GM18907 (cell line): ENCODE measurements around the gene OR51B5.
A peak's percentile ranks its signal among the peaks of the same experiment; 100 is the strongest.
"Not testable (repeated sequence)": the region's sequence is repeated elsewhere in the genome, so short reads cannot be mapped to it uniquely, and the experiment has no call there.

Experiments
- ATAC-seq: cut with Tn5 transposase; IDR thresholded peaks from one replicate; pipeline ENCODE4 v1.9.1; 2021; ENCODE audit warnings: mild to moderate bottlenecking, moderate library complexity; ENCODE audit not compliant: unreplicated experiment

Gene OR51B5

DNA sequence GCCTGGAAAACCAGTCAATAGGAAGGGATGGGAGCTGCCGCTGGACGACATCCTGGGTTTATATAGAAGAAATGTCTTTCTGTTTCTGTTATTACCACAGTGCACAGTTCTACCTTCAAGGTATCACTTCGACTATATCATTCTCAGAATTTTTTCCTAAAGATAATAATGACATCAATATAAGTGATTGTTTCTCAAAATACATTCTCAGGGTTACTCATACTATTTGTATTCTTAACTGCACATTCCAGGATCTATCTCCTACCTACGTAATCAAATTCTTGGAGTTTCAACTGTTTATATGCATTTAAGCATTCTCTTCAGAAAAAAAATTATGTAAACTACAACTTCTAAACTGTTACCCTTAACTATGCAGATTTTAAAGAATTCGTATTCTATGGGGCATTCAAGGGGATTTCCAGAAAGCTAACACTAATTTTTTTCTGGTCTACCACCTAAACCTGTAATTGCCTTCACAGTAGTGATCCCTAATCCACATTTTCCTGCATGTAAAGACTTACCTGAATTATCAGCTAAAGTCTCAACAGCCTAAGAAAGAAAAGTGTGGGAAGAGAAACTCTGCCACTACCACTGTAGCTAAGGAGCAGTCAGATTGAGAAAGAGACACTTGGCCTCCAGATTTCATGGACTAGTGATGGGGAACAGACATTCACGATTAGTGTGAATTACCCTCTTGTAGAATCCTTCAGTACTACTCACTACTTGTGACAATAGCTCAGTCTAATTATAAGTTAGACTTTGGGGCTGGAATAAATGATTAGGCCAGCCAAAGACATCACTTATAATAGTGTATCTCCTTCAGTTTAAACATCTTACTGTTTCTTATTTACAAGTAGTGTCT, at the start of gene OR51B5:
Gene OR51B5 (minus strand): TSS at position 51 of the 862 bp plus-strand sequence. CDS start 0 bp downstream, at position 51.
- ATAC-seq = no peak

DNA sequence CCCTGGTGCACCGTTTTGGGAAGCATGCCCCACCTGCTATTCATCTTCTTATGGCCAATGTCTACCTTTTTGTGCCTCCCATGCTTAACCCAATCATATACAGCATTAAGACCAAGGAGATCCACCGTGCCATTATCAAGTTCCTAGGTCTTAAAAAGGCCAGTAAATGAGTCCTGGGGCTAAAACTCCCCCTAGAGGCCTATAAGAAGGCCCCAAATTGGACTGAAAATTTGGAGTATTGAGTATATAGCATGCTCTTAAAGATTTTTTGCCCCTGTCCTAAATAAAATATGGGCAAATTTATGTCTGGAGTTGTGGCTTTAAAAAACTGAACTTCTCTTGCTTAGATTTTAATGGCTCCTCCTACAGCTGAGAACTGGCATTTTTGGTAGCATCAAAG, 46.9 kb upstream of the OR51B5 start:
- ATAC-seq = no peak

- ATAC-seq = no peak
Measured at GRCh38 chr11:5384335-5384734, 41.0 kb upstream of the OR51B5 start.

DNA sequence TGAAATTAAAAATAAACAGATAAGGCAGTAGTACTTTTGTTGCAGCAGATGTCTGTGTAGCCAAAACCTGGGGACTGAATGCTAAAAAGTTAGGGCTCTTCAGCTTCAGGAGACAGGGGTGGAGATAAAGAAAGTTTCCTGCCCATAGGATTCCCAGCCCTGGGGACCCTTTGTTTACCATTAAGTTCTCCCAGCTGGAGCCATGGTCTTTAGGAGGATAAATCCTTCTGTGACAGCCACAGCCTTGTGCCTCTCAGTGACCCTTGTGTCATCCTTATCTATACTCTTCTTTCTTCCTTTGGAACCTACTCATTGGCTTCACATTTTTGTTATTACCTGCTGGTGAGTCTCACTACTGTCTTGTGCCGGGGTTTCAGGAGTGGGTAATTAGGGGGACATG, 40.3 kb upstream of the OR51B5 start, which contains the start of gene OR51M1:
Gene OR51M1 (plus strand): TSS at position 237 of the 400 bp plus-strand sequence. CDS start 5,587 bp downstream, outside the sequence.
- no peak for ATAC-seq

DNA sequence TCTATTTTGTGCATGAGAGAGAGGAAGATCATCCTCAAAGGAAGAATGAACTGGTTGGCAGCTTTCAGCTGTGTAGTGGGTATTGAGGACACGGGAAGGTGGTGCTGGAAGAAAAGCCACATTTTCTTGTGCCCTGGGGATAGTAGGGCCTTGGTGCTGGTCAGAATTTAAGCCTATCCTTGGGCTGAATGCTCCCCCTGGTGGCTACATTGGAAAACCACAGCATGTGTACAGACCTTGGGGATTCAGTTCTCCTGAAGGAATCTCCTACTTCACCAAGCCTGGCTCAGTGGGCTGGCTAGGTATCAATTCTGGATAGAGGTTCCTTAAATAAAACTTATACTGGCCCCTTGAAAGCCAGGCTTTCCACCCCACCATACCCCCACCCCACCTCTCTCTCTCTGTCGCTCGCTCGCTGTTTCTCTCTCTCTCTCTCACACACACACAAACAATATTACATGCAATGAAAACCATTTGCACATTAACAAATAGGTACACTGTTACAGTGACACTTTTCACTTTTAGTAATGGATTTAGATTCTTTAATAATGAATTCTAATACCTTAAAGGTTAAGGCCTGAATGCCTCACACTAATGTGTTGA, 37.5 kb upstream of the OR51B5 start:
- ATAC-seq = peak; percentile 90

DNA sequence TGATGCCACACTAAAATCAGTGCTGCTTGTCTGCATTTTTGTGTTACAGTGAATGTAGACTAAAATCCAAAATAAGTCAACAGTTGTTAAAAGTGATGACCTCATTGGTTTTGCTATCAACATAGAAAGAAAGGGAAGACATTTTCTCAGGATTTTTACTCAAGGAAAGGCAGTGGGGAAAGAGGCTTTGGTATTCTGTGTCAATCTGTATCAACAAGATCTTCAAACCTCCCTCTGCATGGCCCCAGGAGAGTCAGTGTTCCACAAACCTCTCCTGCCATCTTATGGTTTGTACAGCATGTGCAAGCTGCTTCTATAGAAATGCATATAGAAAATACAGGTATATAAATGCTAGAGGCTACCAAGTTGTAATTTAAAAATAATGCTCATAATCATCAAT, 26.5 kb upstream of the OR51B5 start:
- ATAC-seq = peak; percentile 77

GRCh38 chr11:5368502-5369043, 25.2 kb upstream of the OR51B5 start:
- ATAC-seq = peak; percentile 60

DNA sequence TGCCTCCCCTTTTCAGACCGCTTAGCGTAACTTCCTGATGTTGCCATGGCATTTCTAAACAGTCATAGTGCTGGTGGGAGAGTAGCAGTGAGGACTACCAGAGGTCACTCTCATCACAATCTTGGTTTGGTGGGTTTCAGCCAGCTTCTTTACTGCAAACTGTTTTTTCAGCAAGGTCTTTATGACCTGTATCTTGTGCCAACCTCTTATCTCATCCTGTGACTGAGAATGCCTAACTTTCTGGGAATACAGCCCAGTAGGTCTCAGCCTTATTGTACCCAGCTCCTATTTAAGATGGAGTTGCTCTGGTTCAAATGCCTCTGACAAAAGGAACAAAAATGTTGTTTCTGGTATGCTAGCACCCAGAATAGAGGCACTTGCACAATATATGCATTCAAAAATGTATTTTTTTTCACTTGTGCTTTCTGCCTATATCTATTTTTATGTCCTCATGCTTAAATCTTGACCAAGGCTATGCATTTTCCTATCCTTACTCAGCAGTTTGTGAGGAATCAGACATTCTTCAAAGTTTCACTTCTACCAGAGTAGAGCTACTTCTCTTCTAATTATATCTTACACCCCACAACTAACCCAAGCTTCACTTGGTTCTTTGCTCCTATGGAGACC, 24.2 kb upstream of the OR51B5 start:
- no peak for ATAC-seq

DNA sequence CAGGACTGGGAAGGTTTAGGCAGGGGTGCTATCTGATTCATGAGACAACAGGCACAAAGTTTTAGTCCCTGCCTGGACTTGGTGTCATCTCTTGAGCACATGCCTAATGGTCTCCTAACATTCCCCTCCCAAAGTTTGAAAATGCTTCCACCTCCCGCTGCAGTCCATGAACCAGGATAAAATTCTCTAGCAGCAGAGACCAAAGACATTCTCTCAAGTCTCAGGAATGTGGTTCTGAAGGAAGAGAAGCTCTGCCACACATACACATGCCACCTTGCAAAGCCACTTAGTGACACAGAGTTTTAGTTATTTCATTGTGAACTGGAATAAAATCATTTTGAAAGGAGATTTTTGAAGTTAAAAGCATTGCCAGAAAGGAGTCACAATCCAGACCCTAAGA, 23.5 kb upstream of the OR51B5 start:
- ATAC-seq = no peak

GRCh38 chr11:5366365-5366764, 23.0 kb upstream of the OR51B5 start:
- ATAC-seq = not testable (repeated sequence)

DNA sequence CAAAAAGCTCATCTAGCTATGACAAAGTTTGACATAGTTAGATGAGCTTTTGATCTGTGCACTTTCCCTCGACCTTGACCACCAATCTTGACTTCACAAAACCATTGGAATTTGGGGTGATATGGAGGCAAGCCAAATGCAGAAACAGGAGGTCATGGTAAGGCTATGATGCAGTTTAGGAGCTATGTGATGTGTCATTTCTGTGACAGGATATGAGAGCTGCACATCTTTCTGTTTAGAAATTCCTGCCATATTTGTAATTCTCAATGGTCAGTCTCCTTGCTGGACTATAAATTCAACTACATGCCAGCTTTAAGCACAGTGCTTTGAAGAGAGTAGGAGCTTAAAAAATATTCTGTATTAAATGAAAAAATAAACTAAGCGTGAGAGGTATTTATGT, 20.9 kb upstream of the OR51B5 start:
- ATAC-seq = no peak

GRCh38 chr11:5363679-5364078, 20.4 kb upstream of the OR51B5 start:
- ATAC-seq = no peak

DNA sequence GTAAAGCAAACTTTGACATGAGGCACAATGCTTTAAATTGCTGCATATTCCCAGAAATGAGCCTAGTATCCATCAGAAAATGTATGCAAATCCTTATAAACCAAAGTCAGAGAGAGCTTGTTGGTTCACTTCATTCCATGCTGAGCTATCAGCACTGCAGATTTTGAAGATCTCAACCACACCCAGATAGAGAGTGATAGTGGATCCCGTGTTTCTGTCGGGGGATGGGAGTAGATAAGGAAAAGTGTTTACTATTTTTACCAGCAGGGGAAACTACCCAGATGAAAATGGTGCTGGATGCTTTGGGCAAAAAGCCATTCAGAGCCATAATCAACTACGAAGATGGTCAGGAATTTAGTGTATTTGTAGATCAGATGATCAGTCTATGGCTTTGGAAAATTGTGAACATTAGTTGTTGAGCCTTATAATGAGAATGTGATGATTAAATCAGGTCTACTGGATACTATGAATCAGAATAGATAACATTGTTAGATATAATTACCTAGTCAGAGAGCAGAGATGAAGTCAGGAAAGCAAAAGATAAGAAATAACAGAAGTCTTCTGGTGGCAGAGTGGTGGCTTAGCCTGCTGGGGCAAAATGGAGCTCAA, 18.8 kb upstream of the OR51B5 start:
- no peak for ATAC-seq

DNA sequence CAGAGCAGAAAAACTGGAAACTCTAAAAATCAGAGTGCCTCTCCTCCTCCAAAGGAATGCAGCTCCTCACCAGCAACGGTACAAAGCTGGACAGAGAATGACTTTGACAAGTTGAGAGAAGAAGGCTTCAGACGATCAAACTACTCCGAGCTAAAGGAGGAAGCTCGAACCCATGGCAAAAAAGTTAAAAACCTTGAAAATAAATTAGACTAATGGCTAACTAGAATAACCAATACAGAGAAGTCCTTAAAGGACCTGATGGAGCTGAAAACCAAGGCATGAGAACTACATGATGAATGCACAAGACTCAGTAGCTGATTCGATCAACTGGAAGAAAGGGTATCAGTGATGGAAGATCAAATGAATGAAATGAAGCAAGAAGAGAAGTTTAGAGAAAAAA, 12.7 kb upstream of the OR51B5 start:
- not testable (repeated sequence) for ATAC-seq

- ATAC-seq = no peak
Measured at GRCh38 chr11:5351208-5351607, 7.9 kb upstream of the OR51B5 start, which contains the start of gene OR51B6. Gene OR51B6 (plus strand): TSS chr11:5351508. CDS start chr11:5351508, 0 bp downstream.

- no peak for ATAC-seq
Measured at GRCh38 chr11:5349550-5349949, 6.2 kb upstream of the OR51B5 start.

DNA sequence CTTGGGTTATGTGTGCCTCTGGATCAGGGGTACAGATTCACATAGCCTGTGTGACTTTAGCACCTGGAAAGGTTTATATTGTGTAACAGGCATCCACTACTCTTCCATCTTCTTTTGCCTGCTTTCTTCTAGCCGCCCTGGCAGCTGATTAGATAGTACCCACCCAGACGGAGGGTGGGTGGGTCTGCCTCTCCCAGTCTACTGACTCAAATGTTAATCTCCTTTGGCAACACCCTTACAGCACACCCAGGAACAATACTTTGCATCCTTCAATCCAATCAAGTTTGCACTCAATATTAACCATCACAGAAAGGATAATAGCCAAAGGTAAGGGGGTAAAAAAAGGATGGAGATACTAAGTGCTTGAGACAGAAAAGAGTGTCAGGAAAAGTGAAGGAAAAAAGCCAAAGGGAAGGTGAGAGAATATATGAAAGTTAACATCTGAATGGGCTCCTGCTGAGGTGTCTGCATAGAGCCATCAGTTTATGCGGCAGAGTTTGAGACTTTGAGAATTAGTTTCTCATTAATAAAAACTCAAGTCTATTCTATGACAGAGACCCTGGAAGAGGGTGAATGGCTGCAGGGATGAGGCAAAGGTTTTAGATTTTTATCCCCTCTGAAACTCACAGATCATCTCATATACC, 5.3 kb upstream of the OR51B5 start:
- no peak for ATAC-seq

GRCh38 chr11:5345831-5346230, 2.5 kb upstream of the OR51B5 start:
- no peak for ATAC-seq

- peak; percentile 84 for ATAC-seq
Measured at GRCh38 chr11:5339771-5340322, 3.5 kb downstream of the OR51B5 start.

GRCh38 chr11:5337253-5337652, 6.1 kb downstream of the OR51B5 start:
- ATAC-seq = not testable (repeated sequence)
